HL-60 (cell line): ENCODE results near the gene ANO6.

Experiments
- DNase-seq, 2 experiments: peaks; one replicate each; pipeline ENCODE4 v3.0.0-alpha.2; 2010 to 2020; ENCODE audit warnings: low read depth in 1 of 2, low spot score in 1 of 2
- H3K27ac ChIP-seq: fragments of 250-450 bp; sonication (Bioruptor Pico); replicated peaks from 2 replicates; pipeline ENCODE4 v1.5.1; 2020; ENCODE audit warnings: mild to moderate bottlenecking, moderate library complexity
- H3K27me3 ChIP-seq: fragments of 250-450 bp; sonication (Bioruptor Pico); 2 replicates; pipeline ENCODE4 v1.5.1; 2021; ENCODE audit warnings: mild to moderate bottlenecking, moderate library complexity; ENCODE audit not compliant: insufficient read depth, poor library complexity, severe bottlenecking
- H3K4me3 ChIP-seq: replicated peaks from 2 replicates; pipeline ENCODE4 v1.5.1; 2011; ENCODE audit warnings: mild to moderate bottlenecking, control low read depth, low read length; ENCODE audit not compliant: insufficient read depth
- CTCF ChIP-seq: IDR thresholded peaks from one replicate; pipeline ENCODE4 v1.5.1; 2011; ENCODE audit warnings: low read length, control low read depth, inconsistent platforms; ENCODE audit not compliant: insufficient read depth
- GABPA ChIP-seq: IDR thresholded peaks from 2 replicates; pipeline ENCODE4 v1.6.1; 2012; ENCODE audit warnings: low read depth
- POLR2AphosphoS5 ChIP-seq: IDR thresholded peaks from 2 replicates; pipeline ENCODE4 v1.6.1; 2012; ENCODE audit warnings: low read depth
- REST ChIP-seq: IDR thresholded peaks from 2 replicates; pipeline ENCODE4 v1.6.1; 2012; ENCODE audit warnings: low read depth; ENCODE audit not compliant: insufficient replicate concordance
- SPI1 ChIP-seq: IDR thresholded peaks from 2 replicates; pipeline ENCODE4 v1.6.1; 2012; ENCODE audit warnings: low read depth, mild to moderate bottlenecking, borderline replicate concordance

Gene ANO6

DNA sequence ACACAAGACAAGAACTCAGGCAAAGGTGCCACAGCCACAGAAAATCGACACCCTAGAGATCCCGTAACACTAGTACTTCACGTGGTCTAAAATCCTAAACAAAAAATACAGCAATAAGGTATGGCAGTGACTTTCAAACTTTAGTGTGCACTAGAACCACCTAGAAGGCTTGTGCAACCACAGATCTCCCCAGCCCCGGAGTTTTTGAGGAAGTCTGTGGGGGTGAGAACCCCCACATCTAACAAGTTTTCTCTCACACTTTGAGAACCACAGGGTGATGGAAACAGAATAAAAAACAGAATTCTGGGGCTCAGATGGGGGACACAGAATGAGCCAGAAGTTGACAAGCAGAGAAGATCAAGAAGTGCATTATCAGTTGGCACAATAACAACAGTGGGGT is 254.0 kb downstream of the ANO6 start:
- Histone ChIP-seq H3K27ac (no peak overlapping the region), H3K27me3 (no peaks in the 10 kb centered on the region), H3K4me3 (no peak overlapping the region)
- TF ChIP-seq SPI1 (peak; percentile 79), CTCF (no peak), REST (no peak), POLR2AphosphoS5 (no peak), GABPA (no peak)
- DNase-seq: peak in 1 of 2 experiments; percentile 43

DNA sequence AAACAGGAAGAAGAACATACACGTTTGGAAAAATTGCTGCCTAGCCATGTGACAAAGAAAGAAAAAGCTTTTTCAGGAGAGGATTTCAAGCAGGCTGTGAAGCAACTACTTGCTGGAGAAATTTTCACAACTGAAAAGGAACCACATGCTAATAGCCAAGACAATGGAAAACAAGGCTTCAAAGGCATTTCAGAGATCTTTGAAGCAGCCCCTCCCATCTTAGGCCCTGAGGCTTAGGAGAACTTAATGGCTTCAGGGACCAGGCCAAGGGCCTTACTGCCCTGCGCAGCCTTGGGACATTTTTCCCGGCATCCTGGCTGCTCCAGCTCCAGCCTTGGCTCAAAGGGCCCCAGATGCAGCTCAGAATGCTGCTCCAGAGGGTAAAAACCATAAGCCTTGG is 257.7 kb downstream of the ANO6 start:
- Histone ChIP-seq H3K27ac (no peak overlapping the region), H3K4me3 (no peak overlapping the region), H3K27me3 (no peaks in the 10 kb centered on the region)
- no peak for DNase-seq
- TF ChIP-seq SPI1 (no peak), GABPA (no peak), CTCF (no peak), REST (no peak), POLR2AphosphoS5 (no peak)

- no peak for TF ChIP-seq SPI1
- TF ChIP-seq CTCF: no peak
- TF ChIP-seq REST: no peak
- no peak for TF ChIP-seq GABPA
- no peak for TF ChIP-seq POLR2AphosphoS5
- Histone ChIP-seq H3K27ac (no peak overlapping the region), H3K4me3 (no peak overlapping the region), H3K27me3 (no peaks in the 10 kb centered on the region)
- DNase-seq: no peak
These were observed 259.7 kb downstream of the ANO6 start for GRCh38 chr12:45475594-45475993.
